Lung (tissue), 12 donors: Measurements from ENCODE around the gene CSE1L. TPM values are rescaled to one million over a fixed set of nuclear protein-coding genes. Genes with fewer than 3 reads are reported as not detected.

ENCODE experiments used
- ATAC-seq: fragments of 200-7000 bp; cut with Tn5 transposase; one replicate; pipeline ENCODE4 v1.9.1; 2020; ENCODE audit warnings: moderate number of reproducible peaks; ENCODE audit not compliant: insufficient read depth, low FRiP score
- DNase-seq, 3 donors: peaks; one replicate each; pipeline ENCODE4 v3.0.0-alpha.2; 2013 to 2017
- H3K27ac ChIP-seq, 2 donors: one replicate each; pipeline ENCODE4 v1.5.1; 2013; ENCODE audit warnings: mild to moderate bottlenecking in 2 of 2, moderate library complexity in 2 of 2, control low read depth in 1 of 2, inconsistent platforms in 1 of 2, low read depth in 1 of 2, low read length in 1 of 2
- H3K27me3 ChIP-seq, 3 donors: one replicate each; pipeline ENCODE4 v1.5.1; 2013; ENCODE audit warnings: low read length in 2 of 3; ENCODE audit not compliant: control insufficient read depth in 3 of 3, insufficient read depth in 3 of 3
- H3K36me3 ChIP-seq, 4 donors: one replicate each; pipeline ENCODE4 v1.5.1; 2013; ENCODE audit warnings: low read length in 4 of 4, mild to moderate bottlenecking in 1 of 4, moderate library complexity in 1 of 4; ENCODE audit not compliant: control insufficient read depth in 4 of 4, insufficient read depth in 4 of 4
- H3K4me1 ChIP-seq, 5 donors: one replicate each; pipeline ENCODE4 v1.5.1; 2013; ENCODE audit warnings: low read length in 5 of 5, mild to moderate bottlenecking in 2 of 5, moderate library complexity in 1 of 5; ENCODE audit not compliant: control insufficient read depth in 5 of 5, insufficient read depth in 5 of 5
- H3K4me3 ChIP-seq: one replicate; pipeline ENCODE4 v1.5.1; 2013; ENCODE audit warnings: mild to moderate bottlenecking, control low read depth, moderate library complexity
- H3K9ac ChIP-seq, 2 donors: one replicate each; pipeline ENCODE4 v1.5.1; 2013; ENCODE audit warnings: low read length in 2 of 2, control low read depth in 1 of 2; ENCODE audit not compliant: insufficient read depth in 1 of 2
- H3K9me3 ChIP-seq, 4 donors: one replicate each; pipeline ENCODE4 v1.5.1; 2013; ENCODE audit warnings: low read length in 3 of 4, mild to moderate bottlenecking in 1 of 4, moderate library complexity in 1 of 4; ENCODE audit not compliant: control insufficient read depth in 4 of 4, insufficient read depth in 3 of 4
- WGBS, 2 donors: extraction: QIAGEN DNeasy Blood & Tissue Kit; methylation state at CpG; one replicate each; pipeline ENCODE4 v1.1.7; 2013; 5-methylcytosine and 5-hydroxymethylcytosine counted together
- polyA plus RNA-seq, 2 donors: library from polyadenylated mRNA; stranded (reverse); fragments of 200-250 nt; gene quantifications; one replicate each; pipeline ENCODE4 v1.2.1, GENCODE V29; 2013
- total RNA-seq, 2 donors: library from RNA; depleted of rRNA in 1 of 2; stranded (reverse); fragments of >200 nt in 1 of 2; gene quantifications; one replicate each; pipeline ENCODE4 v1.2.1, GENCODE V29; 2014 to 2021
- TF ChIP-seq, protein P1 (sequence below): IDR thresholded peaks from 2 replicates; pipeline ENCODE4 v1.5.1; 2012; ENCODE audit warnings: mild to moderate bottlenecking; ENCODE audit errors: control extremely low read depth, extremely low read depth
- donor health status: control.
- donor health status: control.
- donor health status: Bipolar disorder and iron deficiency.
- donor health status: healthy.
- donor health status: DM: yes; HTN: yes; CAD: no.

CSE1L gene
- total and polyA plus RNA-seq, 4 donors = 23.9 to 47.0 (median 30.5) TPM

- no peaks in the 10 kb centered on the region for H3K27me3 ChIP-seq
Measured at GRCh38 chr20:49106328-49106727, 60.2 kb downstream of the CSE1L start.

GRCh38 chr20:49110767-49111694 lies 64.9 kb downstream of the CSE1L start:
- no peak for DNase-seq
- Histone ChIP-seq H3K4me3 (no peak overlapping the region), H3K36me3 (peaks cover 3 to 34% (median 18%) of the 10 kb centered on the region in 4 donors), H3K4me1 (no peaks in the 10 kb centered on the region), H3K27ac (no peak overlapping the region), H3K9me3 (no peaks in the 10 kb centered on the region), H3K9ac (no peak overlapping the region), H3K27me3 (no peaks in the 10 kb centered on the region)
- WGBS, 2 donors = 97 to 98% methylated on average over 6 of the region's 6 CpGs
- TF ChIP-seq, protein P1, sequence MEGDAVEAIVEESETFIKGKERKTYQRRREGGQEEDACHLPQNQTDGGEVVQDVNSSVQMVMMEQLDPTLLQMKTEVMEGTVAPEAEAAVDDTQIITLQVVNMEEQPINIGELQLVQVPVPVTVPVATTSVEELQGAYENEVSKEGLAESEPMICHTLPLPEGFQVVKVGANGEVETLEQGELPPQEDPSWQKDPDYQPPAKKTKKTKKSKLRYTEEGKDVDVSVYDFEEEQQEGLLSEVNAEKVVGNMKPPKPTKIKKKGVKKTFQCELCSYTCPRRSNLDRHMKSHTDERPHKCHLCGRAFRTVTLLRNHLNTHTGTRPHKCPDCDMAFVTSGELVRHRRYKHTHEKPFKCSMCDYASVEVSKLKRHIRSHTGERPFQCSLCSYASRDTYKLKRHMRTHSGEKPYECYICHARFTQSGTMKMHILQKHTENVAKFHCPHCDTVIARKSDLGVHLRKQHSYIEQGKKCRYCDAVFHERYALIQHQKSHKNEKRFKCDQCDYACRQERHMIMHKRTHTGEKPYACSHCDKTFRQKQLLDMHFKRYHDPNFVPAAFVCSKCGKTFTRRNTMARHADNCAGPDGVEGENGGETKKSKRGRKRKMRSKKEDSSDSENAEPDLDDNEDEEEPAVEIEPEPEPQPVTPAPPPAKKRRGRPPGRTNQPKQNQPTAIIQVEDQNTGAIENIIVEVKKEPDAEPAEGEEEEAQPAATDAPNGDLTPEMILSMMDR = no peak
- no peak for ATAC-seq

More at GRCh38 chr20:49106328-49106727, 60.2 kb downstream of the CSE1L start:
- ATAC-seq (no peak), DNase-seq (no peak)
- TF ChIP-seq, protein P1 = no peak
- WGBS, 2 donors = 97% methylated on average over 6 of the region's 6 CpGs
- H3K9me3 ChIP-seq = no peaks in the 10 kb centered on the region
- H3K27ac ChIP-seq = no peak overlapping the region
- peaks cover 14 to 44% (median 23%) of the 10 kb centered on the region in 4 donors for H3K36me3 ChIP-seq
- no peak overlapping the region for H3K4me3 ChIP-seq
- peaks cover 0 to 1% (median 0%) of the 10 kb centered on the region in 5 donors for H3K4me1 ChIP-seq
- no peak overlapping the region for H3K9ac ChIP-seq

DNA sequence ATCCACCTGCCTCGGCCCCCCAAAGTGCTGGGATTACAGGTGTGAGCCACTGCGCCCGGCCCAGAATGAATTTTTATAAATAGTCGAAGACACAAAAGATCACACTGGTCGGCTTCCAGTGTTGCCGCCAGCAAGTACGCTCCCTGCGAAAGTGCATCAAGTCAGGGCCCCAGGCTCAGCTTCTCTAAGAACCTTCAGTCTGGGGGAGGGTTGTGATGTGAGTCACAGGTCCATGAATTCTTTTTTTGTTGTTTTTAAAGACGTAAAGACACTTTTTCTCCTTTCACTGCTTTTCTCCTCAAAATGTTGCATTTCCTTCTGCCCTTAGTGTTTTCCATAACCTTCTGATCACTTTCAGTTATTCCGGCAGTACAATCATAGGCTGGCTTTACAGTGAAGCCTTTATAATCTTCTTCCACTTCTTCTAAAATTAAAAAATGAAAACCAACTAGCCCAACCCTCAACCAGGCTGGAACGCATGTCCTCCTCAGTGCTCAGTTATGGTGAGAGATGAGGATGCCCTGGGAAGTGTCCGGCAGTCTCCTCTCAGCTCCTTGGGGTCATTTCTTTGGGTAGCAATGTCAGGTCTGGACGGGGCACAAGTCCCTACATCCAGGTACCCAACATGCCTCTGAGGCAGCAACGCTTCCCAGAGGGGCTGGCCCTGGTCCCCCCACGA lies 66.6 kb downstream of the CSE1L start:
- DNase-seq = no peak
- no peaks in the 10 kb centered on the region for H3K27me3 ChIP-seq
- peaks cover 10 to 45% (median 24%) of the 10 kb centered on the region in 4 donors for H3K36me3 ChIP-seq
- 93 to 96% methylated on average over 15 of the region's 15 CpGs for WGBS, 2 donors
- H3K9ac ChIP-seq = no peak overlapping the region
- no peaks in the 10 kb centered on the region for H3K4me1 ChIP-seq
- no peaks in the 10 kb centered on the region for H3K9me3 ChIP-seq
- no peak for ATAC-seq
- TF ChIP-seq, protein P1 = no peak
- H3K4me3 ChIP-seq = no peak overlapping the region
- H3K27ac ChIP-seq = no peak overlapping the region
